Stimulated activated CD8-positive, alpha-beta memory T cell treated with anti-CD3 and anti-CD28 coated beads, Interleukin-7, amount 100 ng/mL, for 24 hours (primary cell): ENCODE data around the gene SELENOW.
"Not testable (repeated sequence)": the region's sequence is repeated elsewhere in the genome, so short reads cannot be mapped to it uniquely, and the experiment has no call there.

Source experiments
- DNase-seq: peaks from one replicate; pipeline ENCODE4 v3.0.0-alpha.2; 2020; ENCODE audit warnings: low read depth

SELENOW gene

DNA sequence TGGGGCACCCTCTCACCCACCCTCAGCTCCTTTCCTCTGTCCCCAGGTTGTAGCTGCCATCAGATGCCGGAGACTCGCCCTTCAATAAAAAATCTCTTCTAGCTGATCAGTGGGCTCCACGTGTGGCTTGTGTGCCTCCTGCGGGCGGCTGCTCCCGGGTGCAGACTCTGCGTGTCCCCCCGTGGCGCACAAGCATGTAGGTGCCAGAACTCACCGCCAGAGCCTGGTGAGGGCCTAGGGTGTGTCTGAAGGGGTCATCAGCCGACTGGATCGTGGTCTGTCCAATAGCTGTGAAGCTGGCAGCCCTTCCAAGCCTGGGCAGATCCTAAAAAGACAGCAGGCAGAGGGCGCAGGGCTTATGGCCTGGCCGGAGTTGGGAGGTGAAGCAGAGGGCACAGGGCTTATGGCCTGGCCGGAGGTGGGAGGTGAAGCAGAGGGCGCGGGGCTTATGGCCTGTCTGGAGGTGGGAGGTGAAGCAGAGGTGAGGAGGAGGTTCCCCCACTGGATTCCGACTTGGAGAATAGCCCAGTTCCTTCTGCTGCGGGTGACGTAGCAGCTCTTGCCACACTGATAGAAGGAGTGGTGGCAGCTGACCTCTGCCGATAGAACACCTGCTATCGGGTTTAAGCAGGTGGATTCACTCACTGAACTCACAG, 21.4 kb upstream of the SELENOW start:
- DNase-seq, result no peak

DNA sequence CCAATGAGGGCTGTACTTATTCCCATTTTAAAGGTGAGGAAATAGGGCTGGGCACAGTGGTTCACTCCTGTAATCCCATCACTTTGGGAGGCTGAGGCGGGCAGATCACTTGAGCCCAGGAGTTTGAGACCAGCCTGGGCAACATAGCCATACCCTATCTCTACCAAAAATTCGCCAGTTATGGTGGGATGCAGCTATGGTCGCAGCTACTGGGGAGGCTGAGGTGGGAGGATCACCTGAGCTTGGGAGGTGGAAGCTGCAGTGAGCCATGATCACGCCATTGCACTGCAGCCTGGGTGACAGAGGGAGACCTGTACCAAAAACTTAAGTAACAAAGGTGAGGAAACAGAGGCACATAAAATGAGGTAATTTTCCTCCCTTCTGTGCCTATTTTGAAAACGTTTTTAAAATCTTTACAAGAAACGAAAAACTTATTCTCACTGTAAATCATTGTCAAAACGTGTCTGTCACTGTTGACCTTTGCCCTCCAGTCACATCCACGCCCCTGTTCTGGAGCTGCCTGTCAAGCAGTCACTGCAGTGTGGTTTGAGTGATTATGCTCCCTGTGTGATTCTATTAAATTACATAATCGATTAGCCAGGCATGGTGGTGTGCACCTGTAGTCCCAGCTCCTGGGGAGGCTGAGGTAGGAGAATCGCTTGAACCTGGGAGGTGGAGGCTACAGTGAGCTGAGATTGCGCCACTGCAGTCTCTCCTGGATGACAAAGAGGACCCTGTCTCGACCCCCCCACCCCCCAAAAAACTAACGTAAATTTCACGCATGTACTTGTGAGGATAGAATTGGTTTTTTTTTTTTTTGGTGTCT, 20.7 kb upstream of the SELENOW start:
- DNase-seq, result no peak

DNA sequence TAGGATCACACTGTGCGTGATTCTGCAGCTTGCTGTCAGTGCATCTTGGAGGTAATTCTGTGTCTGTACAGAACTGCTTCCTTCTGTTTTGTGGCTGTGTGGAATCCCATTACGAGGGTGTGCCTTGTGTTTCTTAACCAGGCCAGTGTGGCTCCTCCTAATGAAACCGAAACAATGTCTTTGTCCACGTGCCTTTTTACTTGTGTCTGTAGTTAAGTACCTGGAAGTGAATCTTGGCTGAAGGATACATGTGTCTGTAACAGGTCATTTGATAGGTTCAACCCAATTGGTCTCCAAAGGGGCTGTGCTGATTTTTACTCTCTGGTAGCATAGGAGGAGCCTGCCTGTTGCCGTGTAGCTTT, 20.1 kb upstream of the SELENOW start:
- no peak for DNase-seq

DNA sequence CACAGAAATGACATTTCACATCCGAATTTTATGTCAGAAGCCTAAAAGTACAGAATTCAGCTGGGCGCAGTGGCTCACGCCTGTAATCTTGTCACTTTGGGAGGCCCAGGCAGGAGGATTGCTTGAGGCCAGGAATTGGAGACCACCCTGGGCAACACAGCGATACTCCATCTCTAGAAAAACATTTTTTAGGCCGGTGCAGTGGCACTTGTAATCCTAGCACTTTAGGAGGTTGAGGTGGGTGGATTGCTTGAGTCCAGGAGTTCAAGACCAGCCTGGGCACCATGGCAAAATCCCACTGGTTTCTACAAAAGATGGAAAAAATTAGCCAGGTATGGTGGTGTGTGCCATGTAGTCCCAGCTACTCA, 17.9 kb upstream of the SELENOW start:
- DNase-seq, result no peak

DNA sequence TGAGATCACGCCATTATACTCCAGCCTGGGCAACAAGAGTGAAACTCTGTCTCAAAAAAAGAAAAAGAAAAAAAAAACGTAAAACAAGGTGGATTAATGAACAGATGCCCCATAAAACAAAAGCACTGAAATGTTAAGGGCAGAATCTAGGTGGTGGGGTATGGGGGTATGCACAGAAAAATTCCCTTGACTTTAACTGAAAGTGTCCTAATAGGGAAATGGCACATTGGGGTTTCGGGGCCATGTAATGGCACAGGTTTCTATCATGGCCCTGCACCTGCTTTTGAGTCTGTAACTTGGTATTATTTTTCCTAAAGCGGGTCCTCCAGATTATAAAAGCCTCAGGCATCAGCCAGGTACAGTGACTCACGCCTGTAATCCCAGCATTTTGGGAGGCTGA, 16.9 kb upstream of the SELENOW start:
- no peak for DNase-seq

DNA sequence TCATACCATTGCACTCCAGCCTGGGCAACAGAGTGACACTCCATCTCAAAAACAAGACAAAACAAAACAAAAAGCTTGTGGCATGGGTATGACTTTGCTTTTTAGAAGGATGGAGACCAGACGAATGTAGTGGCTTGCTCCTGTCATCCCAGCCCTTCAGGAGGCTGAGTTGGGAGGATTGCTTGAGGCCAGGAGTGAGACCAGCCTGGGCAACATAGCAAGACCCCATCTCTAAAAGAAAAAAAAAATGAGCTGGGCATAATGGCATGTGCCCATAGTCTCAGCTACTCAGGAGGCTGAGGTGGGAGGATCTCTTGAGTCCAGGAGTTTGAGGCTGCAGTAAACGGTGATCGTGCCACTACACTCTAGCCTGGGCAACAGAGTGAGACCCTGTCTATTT, 16.4 kb upstream of the SELENOW start:
- DNase-seq, result no peak

DNA sequence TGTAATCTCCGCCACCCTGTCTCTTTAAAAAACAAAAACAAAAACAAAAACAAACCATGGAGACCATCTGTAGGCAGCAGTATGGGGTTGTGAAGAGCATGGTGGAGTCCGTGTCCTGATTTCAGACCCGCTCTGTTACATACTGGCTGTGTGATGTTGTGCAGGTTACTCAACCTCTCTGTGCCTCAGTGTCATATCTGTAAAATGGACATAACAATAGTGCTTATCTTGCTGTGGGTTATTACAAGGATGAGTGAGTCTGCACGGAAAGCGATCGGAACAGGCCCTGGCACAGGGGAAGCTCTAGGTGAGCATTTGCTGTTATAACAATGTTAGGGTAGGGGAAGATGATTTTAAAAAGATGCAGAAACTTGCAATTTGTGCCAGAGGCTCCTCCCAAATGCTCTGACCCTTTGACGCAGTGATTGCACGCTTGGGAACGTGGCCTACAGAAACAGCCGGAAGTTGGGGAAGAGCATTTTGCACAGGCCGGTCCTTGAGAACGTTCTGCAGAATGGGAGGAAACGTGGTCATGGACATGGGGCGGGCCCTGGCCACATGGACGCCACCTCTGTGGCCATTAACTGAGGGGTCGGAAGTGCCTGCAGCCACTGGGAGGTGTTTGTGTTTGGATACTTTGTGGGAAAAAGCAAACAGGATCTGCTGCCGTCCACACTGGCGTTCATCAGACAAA, 15.7 kb upstream of the SELENOW start:
- no peak for DNase-seq

DNA sequence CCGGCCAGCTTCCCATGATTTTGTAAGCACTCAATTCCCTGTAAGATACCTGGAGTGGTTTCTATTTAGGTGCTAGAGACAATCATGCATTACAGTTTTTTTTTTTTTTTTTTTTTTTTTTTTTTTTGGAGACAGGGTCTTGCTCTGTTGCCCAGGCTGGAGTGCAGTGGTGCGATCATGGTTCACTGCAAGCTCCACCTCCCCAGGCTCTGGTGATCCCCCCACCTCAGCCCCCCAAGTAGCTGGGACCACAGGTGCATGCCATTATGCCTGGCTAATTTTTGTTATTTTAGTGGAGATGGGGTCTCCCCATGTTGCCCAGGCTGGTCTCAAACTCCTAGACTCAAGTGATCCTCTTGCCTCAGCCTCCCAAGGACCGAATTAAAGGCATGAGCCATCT, 13.8 kb upstream of the SELENOW start:
- DNase-seq, result not testable (repeated sequence)

DNA sequence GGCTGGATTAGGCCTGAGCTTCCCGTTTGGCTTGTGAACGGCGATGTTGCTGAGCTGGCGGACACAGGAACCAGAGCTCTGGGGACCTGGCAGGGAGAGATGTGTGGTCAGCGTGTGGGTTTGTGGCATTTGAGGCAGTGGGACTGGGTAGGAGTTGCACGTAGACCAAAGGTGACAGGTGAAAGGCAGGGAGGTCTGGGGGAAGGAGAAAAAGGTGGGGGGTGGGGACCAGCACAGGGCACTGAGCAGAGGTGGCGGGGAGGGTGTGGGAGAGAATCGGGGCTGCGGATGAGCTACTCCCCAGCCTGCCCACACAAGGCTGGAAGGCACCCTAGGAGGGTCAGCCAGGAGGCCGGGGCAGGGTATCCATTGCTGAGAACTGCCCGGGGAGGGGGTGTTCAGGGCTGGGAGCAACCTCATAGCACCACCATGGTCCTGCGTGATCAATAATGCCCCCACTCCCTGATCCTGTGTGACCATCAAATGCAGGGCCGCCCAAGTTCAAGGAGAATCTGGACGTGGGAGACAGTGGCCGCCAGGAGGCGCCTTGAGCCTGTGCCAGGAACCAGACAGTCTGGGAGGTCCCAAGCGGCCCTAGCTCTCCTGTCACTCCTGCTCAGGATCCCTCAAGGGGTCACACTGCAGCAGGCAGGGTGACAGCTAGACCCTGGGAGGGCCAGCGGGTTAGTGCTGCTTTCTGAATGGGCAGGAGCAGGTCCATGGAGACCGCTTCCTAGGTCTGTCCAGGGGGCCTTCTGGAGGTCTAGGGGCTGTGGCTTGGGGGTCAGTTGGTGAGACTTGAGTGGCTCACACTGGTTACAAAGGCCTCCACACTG, 12.8 kb upstream of the SELENOW start:
- DNase-seq, result no peak

DNA sequence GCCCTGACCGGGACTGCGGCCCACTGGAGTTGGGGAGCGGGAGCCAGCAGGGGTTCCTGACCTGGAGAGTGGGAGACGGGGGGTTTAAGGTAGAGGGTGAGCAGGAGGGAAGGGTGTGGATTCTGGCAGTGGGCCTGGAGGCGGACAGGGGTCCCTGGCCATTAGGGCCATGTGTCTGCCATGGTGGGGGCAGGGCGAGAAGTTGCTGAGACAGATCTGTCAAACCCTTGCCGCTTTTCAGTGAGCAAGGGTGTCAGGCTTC, 12.2 kb upstream of the SELENOW start:
- DNase-seq, result no peak

DNA sequence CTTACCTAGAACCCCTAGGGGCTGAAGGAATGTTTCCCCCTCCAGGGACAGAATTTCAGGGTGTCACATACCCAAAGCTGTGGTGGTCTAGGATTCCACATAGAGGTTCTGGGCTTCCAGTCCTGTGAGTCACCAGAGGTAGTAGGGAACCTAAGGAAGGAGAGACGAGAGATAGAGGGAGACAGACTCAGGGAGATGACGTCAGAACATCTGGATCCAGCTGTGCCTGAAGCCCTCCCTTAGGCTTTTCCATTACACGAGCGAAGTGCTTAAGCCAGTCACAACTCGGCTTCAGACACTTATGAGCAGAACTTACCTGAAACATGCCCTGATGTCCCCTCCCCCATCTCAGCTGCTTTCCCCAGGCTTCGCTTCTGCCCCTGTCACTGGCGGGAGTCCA, 11.8 kb upstream of the SELENOW start:
- DNase-seq, result no peak

DNA sequence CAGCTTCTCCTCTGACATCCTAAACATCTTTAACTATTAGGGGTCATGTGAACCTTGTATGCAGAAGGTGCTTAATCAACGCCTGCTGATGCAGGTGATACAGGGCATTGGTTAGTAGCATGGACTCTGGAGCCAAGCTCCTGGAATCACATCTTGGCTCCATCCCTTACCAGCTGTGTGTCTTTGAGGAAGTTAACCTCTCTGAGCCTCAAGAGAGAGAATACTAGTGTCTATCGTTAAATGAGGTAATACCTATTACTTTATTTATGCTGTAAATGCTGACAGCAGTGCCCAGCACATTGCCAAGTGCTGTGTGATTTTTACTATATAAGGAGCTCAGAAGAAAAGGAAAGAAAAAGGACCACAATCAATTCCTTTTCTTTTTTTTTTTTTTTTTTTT, 11.2 kb upstream of the SELENOW start:
- no peak for DNase-seq

DNA sequence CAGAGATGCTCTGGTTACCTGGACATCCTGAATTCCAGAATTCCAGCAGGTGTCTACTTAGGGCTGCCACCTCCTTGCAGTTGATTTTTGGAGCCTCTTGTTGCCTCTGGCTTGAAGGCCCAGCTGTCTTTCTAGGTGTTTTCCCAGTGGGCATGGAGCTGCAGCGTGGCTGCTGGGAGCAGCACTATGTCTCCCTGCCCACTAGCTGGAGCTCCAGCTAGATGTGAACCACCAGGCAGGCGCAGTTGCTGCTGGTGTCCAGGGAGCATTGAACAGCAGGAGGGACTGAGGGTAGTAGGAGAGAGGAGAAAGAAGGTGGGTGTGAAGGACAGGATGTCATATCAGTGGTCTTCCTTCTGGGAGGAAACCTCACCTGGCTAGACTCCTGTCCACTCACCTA, 9.9 kb upstream of the SELENOW start:
- DNase-seq, result no peak

DNA sequence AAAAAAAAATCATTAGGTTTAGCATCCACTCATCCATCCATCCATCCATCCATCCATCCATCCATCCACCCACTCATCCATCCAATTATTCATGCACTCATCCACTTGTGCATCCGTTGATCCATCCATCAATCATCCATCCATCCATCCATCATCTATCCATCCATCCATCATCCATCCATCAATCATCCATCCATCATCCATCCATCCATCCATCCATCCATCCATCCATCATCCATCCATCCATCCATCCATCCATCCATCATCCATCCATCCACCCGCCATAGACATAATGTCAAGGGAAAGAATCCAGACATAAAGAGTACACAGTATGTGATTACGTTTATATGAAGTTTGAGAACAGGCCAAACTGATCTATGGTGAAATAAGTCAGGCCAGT, 9.0 kb upstream of the SELENOW start:
- no peak for DNase-seq

DNA sequence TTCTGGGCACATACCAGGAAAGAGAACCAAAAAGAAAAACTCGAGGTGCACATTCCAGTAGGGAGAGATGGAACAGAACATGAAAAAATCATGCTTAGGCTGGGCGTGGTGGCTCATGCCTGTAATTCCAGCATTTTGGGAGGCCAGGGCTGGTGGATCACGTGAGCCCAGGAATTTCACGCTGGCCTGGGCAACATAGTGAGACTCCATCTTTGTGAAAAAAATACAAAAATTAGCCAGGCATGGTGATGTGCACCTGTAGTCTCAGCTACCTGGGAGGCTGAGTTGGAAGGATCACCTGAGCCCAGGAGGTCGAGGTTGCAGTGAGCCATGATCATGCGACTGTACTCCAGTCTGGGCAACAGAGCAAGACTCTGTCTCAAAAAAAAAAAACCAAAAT, 7.2 kb upstream of the SELENOW start:
- DNase-seq, result not testable (repeated sequence)

DNA sequence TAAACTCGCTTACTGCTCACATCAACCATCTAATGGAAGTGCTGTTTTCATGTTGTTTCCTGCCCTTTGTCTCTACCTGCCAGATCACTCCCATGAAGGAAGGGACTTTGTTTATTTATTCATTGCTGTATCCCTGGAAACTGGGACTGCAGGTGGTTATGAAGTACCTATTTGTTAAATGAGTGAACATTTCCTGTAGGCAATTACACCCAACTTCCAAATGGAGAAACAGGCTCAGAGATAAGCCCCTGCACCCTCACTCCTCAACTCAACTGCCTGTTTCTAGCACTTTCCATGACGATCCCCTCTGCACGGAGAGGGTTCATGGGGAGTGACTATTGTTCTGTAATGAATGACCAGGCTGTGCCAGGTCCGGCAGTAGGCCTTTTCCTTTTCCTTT, 1.9 kb upstream of the SELENOW start:
- DNase-seq, result no peak

DNA sequence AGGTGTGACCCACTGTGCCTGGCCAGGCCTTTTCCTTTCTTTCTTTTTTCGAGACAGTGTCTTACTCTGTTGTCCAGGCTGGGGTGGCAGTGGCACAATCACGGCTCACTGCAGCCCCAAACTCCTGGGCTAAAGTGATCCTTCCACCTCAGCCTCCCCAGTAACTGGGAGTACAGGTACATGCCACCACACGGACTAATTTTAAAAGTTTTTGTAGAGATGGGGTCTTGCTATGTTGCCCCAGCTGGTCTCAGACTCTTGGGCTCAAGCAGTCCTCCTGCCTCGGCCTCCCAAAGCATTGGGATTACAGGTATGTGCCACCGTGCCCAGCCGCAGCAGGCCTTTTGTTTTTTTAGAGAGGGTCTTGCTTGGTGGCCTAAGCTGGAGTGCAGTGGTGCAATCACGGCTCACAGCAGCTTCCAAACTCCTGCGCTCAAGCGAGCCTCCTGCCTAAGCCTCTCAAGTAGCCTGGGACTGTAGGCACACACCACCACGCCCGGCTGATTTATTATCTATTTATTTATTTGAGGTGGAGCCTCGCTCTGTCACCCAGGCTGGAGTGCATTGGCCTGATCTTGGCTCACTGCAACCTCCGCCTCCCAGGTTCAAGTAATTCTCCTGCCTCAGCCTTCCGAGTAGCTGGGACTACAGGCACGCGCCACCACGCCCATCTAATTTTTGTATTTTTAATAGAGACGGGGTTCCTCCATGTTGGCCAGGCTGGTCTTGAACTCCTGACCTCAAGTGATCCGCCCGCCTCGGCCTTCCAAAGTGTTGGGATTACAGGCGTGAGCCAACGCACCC, 1.1 kb upstream of the SELENOW start:
- not testable (repeated sequence) for DNase-seq

DNA sequence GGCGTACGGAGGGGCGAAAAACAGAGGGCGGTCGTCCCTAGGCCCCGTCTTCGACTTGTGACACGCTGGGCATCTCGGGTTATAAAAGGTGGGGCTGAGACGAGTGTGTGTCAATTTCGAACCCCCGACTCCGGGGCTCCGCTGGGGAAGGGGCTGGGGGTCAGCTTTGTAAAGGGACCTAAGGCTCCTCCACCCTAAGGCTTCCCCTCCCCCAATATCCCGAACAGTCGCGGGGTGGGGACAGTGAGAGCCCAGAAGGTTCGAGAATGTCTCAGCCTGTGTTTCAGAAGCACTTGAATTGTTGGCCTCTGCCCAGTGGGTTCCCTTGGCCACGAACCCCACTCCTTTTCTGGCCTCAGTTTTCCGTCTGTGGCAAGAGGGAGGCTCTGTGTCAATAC, 450 bp downstream of the SELENOW start:
- no peak for DNase-seq

DNA sequence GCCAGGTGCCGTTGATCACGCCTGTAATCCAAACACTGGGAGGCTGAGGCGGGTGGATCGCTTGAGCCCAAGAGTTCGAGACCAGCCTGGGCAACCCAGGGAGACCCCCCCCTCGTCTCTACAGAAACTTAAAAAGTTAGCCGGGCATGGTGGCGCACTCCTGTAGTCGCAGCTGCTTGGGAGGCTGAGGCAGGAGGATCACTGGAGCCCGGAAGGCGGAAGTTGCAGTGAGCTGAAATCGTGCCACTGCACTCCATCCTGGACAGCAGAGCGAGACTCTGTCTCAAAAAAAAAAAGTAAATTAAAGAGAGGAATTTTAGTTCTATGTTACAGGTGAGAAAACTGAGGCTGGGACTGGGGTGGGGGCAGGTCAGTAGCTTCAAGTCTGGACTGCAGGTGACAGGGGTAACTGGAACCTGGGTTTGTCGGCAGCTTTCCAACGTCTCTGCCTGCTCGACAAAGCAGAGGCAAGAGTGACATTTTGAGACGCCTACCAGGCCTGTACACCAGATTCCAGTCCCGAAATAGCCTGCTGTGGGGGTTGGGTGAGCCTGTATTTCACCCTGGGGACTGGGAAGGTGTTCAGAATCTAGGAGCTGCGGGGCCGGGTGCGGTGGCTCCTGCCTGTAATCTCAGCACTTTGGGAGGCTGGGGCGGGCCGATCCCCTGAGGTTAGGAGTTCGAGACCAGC, 1.2 kb downstream of the SELENOW start:
- DNase-seq, result no peak

DNA sequence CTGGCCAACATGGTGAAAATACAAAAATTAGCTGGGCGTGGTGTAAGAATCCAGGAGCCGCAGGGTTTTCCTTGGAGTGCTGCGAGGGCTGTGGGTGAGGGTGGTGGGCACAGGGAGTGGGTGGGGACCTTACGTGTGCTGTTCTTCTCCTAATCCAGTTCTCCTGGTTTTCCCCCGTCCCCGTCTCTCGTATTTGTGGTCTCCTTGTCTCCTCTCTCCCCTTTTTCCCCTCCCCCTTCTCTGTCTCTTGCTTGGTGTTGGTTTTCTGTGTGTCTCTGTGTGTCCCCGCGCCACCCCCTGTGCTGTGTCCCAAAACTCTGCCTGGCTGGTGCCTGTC, 1.7 kb downstream of the SELENOW start:
- DNase-seq, result no peak

DNA sequence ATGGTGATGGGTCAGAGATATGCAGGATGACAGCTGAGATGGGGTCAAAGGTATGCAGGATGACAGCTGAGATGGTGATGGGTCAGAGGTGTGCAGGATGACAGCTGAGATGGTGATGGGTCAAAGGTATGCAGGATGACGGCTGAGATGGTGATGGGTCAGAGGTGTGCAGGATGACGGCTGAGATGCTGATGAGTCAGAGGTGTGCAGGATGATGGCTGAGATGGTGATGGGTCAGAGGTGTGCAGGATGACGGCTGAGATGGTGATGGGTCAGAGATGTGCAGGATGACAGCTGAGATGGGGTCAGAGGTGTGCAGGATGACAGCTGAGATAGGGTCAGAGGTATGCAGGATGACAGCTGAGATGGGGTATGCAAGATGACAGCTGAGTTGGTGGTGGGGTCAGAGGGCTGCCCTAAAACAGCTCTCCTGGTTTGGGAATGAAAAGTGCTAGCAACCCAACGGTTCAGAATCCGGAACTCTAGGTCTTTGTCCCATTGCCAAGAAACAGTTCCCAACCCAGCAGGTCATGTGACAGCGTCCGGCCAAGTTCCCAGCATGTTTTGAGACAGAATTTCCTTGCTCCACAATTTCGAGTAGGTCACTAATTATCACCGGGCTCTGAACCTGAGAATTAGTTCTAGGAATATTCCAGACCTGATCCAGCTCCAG, 3.2 kb downstream of the SELENOW start:
- DNase-seq, result no peak
